Stimulated activated CD4-positive, alpha-beta T cell treated with anti-CD3 and anti-CD28 coated beads, Interleukin-4, amount 100 ng/mL, for 48 hours (primary cell): ENCODE data around the gene F13A1.

Source experiments
- DNase-seq, 2 donors: peaks; one replicate each; pipeline ENCODE4 v3.0.0-alpha.2; 2020; ENCODE audit warnings: low read depth in 2 of 2

Gene F13A1

DNA sequence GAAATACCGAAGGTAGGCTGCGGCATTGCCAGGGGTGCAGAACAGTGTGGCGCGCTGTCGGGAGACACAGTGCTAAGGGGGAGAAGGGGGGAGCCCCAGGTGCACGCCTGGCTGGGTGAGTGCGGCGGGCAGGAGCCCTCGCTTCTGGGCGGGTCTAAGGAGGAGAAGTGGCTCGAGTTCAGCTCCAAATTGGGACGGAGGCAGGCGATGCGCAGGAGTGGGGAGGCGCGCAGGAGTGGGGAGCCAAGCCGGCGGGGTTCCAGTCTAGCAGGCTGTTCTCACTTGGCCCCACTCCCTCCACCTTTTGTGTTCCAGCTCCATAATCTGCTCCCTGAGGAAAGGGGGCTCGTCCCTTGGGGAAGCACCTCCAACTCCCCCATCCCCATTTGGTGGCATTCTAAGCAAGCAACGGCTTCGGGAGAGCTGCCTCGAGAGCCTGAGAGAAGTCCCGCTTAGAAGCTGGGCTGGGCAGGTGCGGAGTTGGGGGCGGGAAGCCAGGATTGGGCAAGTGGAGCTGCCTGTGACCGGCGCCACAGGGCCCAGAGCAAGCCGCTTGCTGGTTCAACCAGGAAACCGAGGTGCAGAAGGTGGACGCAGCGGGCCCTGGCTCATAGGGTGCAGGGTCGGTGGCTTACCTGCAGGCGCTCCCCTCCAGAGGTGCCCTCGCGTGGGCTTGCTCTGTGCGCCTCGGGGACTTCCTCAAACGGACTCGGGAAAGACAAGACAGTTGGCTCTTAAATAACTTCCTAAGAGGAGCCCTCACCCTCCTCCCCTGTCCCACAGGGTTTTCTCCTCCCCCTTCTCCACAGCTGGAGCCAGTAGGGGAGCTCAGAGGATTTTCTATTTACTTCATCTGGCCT, at the start of gene F13A1:
Gene F13A1, minus strand, starts transcription at position 711 of the 860 bp plus-strand sequence. CDS start 1,998 bp downstream, outside the sequence.
- DNase-seq, result no peak

- DNase-seq, result no peak
Observed at GRCh38 chr6:6368684-6369052, 48.2 kb upstream of the F13A1 start.

GRCh38 chr6:6368040-6368683, 47.7 kb upstream of the F13A1 start:
- no peak for DNase-seq

DNA sequence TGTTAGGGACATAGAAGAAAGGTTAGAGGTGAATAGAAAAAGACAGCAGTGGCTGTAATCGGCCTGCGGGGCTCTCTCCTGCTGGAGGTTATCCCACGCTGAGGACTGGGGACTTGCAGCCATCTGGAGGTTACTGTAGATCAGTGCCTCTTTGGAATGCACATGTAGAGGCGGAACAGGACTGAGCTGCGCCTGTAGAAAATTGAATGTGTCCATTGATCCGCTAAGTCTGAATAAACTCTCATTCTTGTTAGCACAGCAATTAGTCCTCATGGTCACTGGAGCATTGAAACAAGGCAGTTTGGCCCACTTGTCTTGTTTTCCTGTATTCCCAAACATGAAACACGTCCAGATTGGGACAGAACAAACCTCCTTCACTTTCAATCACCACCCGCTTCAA, 46.3 kb upstream of the F13A1 start:
- no peak for DNase-seq

DNA sequence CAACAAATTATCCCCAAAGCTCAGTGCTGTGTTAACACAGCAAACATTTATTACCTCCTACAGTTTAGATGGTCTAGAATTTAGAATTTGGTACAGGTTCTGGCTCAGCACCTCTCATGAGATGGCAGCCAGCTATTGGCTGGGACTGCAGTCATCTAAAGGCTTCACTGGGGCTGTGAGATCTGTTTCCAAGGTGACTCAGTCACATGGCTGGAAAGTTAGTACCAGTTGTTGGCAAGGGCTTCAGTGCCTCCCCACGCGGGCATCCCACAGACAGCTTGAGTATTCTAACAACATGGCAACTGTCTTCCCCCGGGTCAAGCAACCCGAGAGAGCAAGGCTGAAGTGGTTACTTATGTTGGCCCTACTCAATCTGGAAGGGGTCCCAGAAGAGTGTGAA, 44.8 kb upstream of the F13A1 start:
- no peak for DNase-seq

DNA sequence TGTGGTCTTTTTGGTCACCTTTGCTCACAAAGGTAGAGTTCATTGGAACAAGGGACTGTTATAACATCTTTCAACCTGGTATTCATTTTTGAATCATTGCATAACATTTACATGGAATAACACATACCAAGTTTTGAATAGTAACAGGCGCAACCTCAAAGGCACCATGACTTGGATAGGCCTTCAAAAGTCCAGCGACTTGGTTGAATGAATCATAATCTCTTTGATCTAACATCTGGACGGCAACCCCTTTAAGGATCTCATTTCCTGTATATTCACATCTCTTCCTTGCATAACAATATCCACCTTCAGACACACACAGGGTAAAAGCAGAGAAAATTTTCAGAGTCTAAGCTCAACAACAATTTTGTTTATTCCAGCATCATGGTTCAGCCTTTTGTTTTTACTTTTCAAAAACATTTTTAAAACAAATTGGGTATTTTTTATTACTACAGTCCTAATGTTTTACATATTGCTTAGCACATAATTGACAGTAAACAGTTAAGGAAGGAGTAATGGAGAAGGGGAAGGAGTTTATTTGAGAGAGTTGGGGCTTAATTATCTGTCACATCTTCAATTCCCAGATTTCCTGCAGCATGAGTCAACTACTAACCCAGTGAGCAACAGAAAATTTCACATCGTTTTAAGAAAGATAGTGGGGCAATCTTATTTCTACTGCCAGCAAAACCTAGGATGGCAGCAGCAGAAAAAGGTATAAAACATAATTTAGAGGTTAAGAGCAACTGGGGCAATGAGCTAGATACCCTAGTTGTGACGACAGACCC, 41.8 kb upstream of the F13A1 start:
- no peak for DNase-seq

GRCh38 chr6:6357530-6357929, 37.1 kb upstream of the F13A1 start:
- DNase-seq, result no peak

DNA sequence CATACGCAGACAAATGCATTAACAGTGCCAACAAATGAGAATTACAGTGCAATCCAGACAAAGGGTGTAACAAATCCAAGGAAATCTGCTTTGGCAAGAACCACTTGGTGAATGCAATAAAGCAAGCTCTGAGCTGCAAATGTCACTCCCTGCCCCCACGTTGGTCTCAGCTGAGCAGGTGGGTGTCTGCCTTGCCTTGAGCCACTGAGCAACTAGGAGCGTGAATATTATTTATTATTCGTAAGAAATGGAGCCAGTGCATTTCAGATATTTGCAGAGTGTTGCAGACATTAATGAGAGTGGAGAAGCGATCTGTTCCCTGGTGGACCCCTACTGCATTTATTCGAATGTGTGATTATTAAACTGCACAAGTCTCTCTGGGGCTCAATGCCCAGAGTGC, 36.6 kb upstream of the F13A1 start:
- DNase-seq, result no peak

- no peak for DNase-seq
Observed at GRCh38 chr6:6352772-6353171, 32.3 kb upstream of the F13A1 start.

DNA sequence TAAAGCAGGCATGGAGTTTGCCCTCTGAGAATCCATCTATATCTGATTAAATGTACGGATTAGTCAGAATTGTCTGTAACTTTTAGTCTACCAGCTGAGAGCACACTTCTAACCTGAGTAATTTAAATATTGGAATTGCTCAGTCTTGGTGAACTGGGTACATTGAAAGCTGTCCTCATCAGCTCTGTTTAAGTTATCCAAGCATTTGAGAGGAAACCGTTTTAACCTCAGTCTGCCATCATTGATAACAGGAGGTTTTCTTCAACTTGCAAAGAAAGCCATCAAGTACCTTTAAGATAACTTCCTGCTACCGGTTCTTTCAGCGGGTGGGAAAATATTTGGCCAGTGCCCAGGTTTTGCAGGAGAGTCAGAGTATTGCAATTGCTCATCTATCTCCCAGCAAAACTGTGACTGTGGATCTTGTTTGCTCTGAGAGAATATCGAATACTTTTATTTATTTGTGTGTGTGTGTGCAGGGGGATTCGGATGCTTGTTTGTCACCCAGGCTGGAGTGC, 31.1 kb upstream of the F13A1 start:
- no peak for DNase-seq

DNA sequence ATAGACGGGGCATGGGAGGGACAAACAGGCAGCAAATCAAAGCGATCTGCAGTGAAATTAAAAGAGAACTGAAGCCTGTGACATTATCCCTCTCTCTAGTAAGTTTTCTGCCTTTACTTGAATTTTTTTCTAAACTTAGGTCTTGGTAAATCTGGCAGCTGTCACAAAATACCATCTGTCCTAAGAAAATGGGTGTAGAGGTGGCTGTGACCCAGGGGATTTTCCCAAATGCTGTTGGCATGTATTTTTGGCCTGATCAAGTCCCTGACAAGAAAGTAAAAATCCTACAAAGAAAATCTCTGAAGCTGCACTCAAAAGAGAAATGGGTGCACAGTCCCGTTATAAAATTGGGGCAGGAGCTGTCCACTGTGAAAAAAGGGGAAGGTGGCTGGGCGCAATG, 30.2 kb upstream of the F13A1 start:
- no peak for DNase-seq

DNA sequence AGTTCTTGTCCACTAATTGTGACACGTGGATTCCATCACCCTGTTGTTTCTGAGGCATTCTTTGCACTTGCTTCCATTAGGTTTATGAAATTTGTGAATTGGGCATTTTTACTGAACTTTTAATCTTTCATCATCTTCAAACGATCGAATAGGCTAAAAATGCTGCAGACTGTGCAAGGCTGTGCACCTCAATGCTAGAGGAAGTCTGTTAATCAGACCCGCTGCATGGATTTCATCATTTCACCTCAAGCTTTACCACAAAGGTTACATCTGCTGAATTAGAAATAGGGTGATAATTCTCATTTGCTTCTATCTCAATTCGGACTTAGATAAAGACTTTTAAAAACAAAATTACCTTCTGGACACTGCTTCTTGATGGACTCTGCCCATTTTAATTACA, 27.8 kb upstream of the F13A1 start:
- no peak for DNase-seq

- no peak for DNase-seq
Observed at GRCh38 chr6:6346427-6347023, 26.1 kb upstream of the F13A1 start.

- no peak for DNase-seq
Observed at GRCh38 chr6:6333501-6333900, 13.0 kb upstream of the F13A1 start.

DNA sequence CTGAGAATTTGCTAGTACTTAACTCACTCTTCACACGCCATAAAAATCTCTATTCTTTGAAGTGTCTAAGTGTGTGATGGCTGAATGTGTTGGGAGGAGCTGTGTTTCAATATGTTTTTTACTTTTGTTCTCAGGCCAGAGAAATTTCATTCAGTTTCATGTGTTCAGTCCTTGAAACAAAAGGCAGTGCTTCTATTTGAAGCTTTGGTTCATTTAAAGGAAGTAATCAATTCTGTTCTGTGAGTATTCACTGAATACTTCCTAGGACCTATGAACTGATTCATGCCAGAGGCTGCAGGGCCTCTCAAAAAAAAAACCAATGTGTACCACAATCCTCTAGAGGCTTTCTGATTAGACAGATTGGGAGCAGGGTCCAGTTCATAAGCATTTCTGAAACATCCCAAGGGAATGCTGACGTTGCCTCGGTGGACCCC, 12.4 kb upstream of the F13A1 start:
- DNase-seq, result no peak

- DNase-seq, result no peak
Observed at GRCh38 chr6:6331946-6332601, 11.6 kb upstream of the F13A1 start.

GRCh38 chr6:6331393-6331792, 10.9 kb upstream of the F13A1 start:
- no peak for DNase-seq

DNA sequence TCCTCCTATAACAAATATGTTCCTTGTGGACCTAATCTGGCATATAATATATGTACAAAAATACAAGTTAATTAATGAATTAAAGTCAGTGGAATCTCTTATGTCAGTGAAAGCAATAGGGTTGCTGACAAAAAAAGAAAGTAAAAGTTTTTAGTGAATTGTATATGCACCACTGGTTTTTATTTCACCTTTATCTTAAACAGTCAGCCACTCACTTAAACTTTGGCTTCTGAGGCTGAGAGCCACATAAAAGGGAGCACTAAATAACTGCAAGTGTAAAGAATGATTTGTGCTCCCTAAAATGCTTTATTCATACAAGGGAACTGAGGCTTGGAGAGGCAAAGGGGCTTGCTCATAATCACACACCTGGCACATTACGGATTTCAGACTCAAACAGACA, 9.9 kb upstream of the F13A1 start:
- no peak for DNase-seq

GRCh38 chr6:6328451-6328850, 8.0 kb upstream of the F13A1 start:
- no peak for DNase-seq

- no peak for DNase-seq
Observed at GRCh38 chr6:6323352-6323751, 2.9 kb upstream of the F13A1 start.

DNA sequence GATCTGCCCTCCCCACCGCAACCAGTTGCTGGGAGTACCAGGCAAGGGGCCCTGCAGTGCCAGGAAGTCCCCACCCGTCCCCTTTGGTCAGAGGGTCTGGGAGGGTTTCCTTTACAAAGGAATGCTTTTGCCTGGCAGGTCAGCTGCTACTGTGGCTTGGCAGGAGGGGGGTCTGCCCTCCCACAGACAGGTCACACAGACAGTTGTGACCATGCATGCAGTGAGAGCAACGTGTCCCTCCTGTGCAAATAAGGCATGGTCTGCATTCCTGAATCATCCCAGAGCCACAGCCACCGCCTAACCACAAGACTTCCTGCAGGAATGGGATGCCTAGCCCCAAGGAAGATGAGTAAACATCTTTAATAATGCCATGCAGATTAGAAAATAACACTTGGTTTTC, 439 bp upstream of the F13A1 start:
- DNase-seq, result no peak
